ENCODE measurements around the gene ZNF678. TPM values are rescaled to one million over a fixed set of nuclear protein-coding genes. Genes with fewer than 3 reads are reported as not detected.
A peak's percentile ranks its signal among the peaks of the same experiment; 100 is the strongest.

Gene ZNF678
- polyA plus RNA-seq, 3 donors = 1.5 to 1.9 (median 1.7) TPM

GRCh38 chr1:227654858-227655752, 91.7 kb downstream of the ZNF678 start:
- Mint-ChIP-seq H3K9me3 (peaks cover 32 to 76% (median 63%) of the 10 kb centered on the region in 7 donors), H3K4me1 (no peaks in the 10 kb centered on the region), H3K27ac (no peak overlapping the region)

GRCh38 chr1:227661495-227661894, 98.1 kb downstream of the ZNF678 start:
- peaks cover 4 to 16% of the 10 kb centered on the region in 2 donors for H3K36me3 Mint-ChIP-seq
- no peak overlapping the region for H3K4me3 ChIP-seq (replicated peaks in 1 of 3; ENCODE audit: low read depth in 2 of 3, low read length in 3 of 3)

More at GRCh38 chr1:227654858-227655752, 91.7 kb downstream of the ZNF678 start:
- H3K4me3 ChIP-seq (replicated peaks in 1 of 3; ENCODE audit: low read depth in 2 of 3, low read length in 3 of 3) = peak overlapping the region in 1 of 3 experiments; percentile 27
- no peak overlapping the region for H3K4me2 ChIP-seq (replicated peaks; ENCODE audit: extremely low read depth, low read length, poor library complexity, severe bottlenecking)
- no peak overlapping the region for H3K27ac ChIP-seq (ENCODE audit: low read depth in 1 of 2, low read length in 2 of 2)
- peaks cover 13 to 95% of the 10 kb centered on the region in 2 donors for H3K9me3 ChIP-seq (replicated peaks in 1 of 2; ENCODE audit: control insufficient read depth in 1 of 2, insufficient read depth in 1 of 2, low read length in 2 of 2)
- H3K36me3 ChIP-seq (replicated peaks in 1 of 2; ENCODE audit: control insufficient read depth in 1 of 2, insufficient read depth in 2 of 2, low read length in 2 of 2) = peaks cover 7 to 52% of the 10 kb centered on the region in 2 donors
- H3K4me1 ChIP-seq (ENCODE audit: control insufficient read depth in 1 of 2, insufficient read depth in 2 of 2, low read length in 2 of 2) = no peaks in the 10 kb centered on the region
- no peak overlapping the region for H3K9ac ChIP-seq (ENCODE audit: insufficient read depth, low read length, poor library complexity, severe bottlenecking)
- WGBS (ENCODE audit: insufficient coverage) = no CpG with 5 or more reads among the region's 6 CpGs
- intact Hi-C loops (cut with micrococcal nuclease) = no loop called here
- no peaks in the 10 kb centered on the region for H3K27me3 ChIP-seq (ENCODE audit: control insufficient read depth in 2 of 2, insufficient read depth in 2 of 2, low read length in 2 of 2)
- H3K4me3 Mint-ChIP-seq = no peak overlapping the region
- DNase-seq = no peak
- H3K36me3 Mint-ChIP-seq = peaks cover 27 to 47% of the 10 kb centered on the region in 2 donors
- no peak overlapping the region for H2AFZ ChIP-seq (ENCODE audit: insufficient read depth, low read depth, low read length, poor library complexity, severe bottlenecking)
- no peaks in the 10 kb centered on the region for H4K20me1 ChIP-seq (ENCODE audit: insufficient read depth, low read length)
- TF ChIP-seq, protein P1, sequence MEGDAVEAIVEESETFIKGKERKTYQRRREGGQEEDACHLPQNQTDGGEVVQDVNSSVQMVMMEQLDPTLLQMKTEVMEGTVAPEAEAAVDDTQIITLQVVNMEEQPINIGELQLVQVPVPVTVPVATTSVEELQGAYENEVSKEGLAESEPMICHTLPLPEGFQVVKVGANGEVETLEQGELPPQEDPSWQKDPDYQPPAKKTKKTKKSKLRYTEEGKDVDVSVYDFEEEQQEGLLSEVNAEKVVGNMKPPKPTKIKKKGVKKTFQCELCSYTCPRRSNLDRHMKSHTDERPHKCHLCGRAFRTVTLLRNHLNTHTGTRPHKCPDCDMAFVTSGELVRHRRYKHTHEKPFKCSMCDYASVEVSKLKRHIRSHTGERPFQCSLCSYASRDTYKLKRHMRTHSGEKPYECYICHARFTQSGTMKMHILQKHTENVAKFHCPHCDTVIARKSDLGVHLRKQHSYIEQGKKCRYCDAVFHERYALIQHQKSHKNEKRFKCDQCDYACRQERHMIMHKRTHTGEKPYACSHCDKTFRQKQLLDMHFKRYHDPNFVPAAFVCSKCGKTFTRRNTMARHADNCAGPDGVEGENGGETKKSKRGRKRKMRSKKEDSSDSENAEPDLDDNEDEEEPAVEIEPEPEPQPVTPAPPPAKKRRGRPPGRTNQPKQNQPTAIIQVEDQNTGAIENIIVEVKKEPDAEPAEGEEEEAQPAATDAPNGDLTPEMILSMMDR (IDR thresholded peaks at IDR 0.05) = no peak
- no peaks in the 10 kb centered on the region for H3K79me2 ChIP-seq (ENCODE audit: insufficient read depth, low read length)
- no peaks in the 10 kb centered on the region for H3K27me3 Mint-ChIP-seq (ENCODE audit: low read depth in 3 of 3)

More at GRCh38 chr1:227661495-227661894, 98.1 kb downstream of the ZNF678 start:
- Mint-ChIP-seq H3K4me3 (no peak overlapping the region), H3K4me1 (no peaks in the 10 kb centered on the region), H3K9me3 (peaks cover 28 to 81% (median 67%) of the 10 kb centered on the region in 7 donors), H3K27ac (no peak overlapping the region), H3K27me3 (ENCODE audit: low read depth in 3 of 3) (no peaks in the 10 kb centered on the region)
- Histone ChIP-seq H3K9me3 (replicated peaks in 1 of 2; ENCODE audit: control insufficient read depth in 1 of 2, insufficient read depth in 1 of 2, low read length in 2 of 2) (peaks cover 41 to 96% of the 10 kb centered on the region in 2 donors), H4K20me1 (ENCODE audit: insufficient read depth, low read length) (no peaks in the 10 kb centered on the region), H3K27me3 (ENCODE audit: control insufficient read depth in 2 of 2, insufficient read depth in 2 of 2, low read length in 2 of 2) (no peaks in the 10 kb centered on the region), H3K4me1 (ENCODE audit: control insufficient read depth in 1 of 2, insufficient read depth in 2 of 2, low read length in 2 of 2) (no peaks in the 10 kb centered on the region), H3K4me2 (replicated peaks; ENCODE audit: extremely low read depth, low read length, poor library complexity, severe bottlenecking) (no peak overlapping the region), H2AFZ (ENCODE audit: insufficient read depth, low read depth, low read length, poor library complexity, severe bottlenecking) (no peak overlapping the region), H3K79me2 (ENCODE audit: insufficient read depth, low read length) (no peaks in the 10 kb centered on the region), H3K36me3 (replicated peaks in 1 of 2; ENCODE audit: control insufficient read depth in 1 of 2, insufficient read depth in 2 of 2, low read length in 2 of 2) (peaks cover 0 to 6% of the 10 kb centered on the region in 2 donors), H3K27ac (ENCODE audit: low read depth in 1 of 2, low read length in 2 of 2) (no peak overlapping the region), H3K9ac (ENCODE audit: insufficient read depth, low read length, poor library complexity, severe bottlenecking) (no peak overlapping the region)
- intact Hi-C loops (cut with micrococcal nuclease) = no loop called here
- TF ChIP-seq, protein P1 (IDR thresholded peaks at IDR 0.05) = no peak
- no peak for DNase-seq
